Mucosa of gallbladder (tissue), 1 donor: Measurements from ENCODE around the gene GPRC5C. TPM values are rescaled to one million over a fixed set of nuclear protein-coding genes. Genes with fewer than 3 reads are reported as not detected.
A peak's percentile ranks its signal among the peaks of the same experiment; 100 is the strongest.

Experiments
- DNase-seq: peaks from one replicate; pipeline ENCODE4 v3.0.0-alpha.2; 2020; ENCODE audit warnings: low spot score
- total RNA-seq: library from RNA; stranded (reverse); gene quantifications from one replicate; pipeline ENCODE4 v1.2.1, GENCODE V29; 2021
- donor health status: DM: no; HTN: no; CAD: no.

GPRC5C gene
- total RNA-seq, 1 donor from 2014 or later, result 148 TPM

- no peak for DNase-seq
Measured at GRCh38 chr17:74407384-74407783, 24.5 kb upstream of the GPRC5C start.

GRCh38 chr17:74408262-74408661 lies 23.6 kb upstream of the GPRC5C start:
- DNase-seq, result no peak

GRCh38 chr17:74408815-74409214 lies 23.1 kb upstream of the GPRC5C start:
- no peak for DNase-seq

- DNase-seq, result no peak
Measured at GRCh38 chr17:74410001-74410443, 21.9 kb upstream of the GPRC5C start.

DNA sequence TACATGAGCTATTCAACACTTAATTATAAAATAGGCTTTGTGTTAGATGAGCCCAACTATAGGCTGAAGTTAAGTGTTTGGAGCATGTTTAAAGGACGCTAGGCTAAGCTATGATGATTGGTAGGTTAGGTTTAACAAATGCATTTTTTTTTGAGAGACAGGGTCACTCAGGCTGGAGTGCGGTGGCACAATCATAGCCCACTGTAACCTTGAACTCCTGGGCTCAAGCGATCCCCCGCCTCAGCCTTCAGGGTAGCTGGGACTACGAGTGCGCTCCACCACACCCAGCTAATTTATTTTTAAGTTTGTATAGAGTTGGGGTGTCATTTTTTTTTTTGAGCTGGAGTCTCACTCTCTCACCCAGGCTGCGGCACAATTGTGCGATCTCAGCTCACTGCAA lies 19.3 kb upstream of the GPRC5C start:
- DNase-seq, result no peak

GRCh38 chr17:74413491-74413890 lies 18.4 kb upstream of the GPRC5C start:
- no peak for DNase-seq

DNA sequence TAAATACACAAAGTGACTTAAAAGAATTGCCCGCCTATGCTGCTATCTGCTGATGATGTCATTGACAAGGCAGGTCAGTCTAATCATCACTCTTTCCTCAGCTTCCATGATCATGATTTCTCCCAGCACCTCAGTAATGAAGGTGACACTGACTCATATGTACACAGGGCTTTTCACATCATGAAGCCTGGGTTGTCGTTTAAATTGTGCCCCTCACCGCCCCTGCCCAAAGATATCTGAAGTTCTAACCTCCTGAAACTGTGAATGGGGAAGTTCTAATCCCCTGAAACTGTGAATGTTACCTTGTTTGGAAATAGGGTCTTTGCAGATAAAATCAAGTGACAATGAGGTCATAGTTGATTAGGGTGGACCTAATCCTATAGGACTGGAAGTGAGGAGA lies 17.4 kb upstream of the GPRC5C start:
- DNase-seq, result no peak

DNA sequence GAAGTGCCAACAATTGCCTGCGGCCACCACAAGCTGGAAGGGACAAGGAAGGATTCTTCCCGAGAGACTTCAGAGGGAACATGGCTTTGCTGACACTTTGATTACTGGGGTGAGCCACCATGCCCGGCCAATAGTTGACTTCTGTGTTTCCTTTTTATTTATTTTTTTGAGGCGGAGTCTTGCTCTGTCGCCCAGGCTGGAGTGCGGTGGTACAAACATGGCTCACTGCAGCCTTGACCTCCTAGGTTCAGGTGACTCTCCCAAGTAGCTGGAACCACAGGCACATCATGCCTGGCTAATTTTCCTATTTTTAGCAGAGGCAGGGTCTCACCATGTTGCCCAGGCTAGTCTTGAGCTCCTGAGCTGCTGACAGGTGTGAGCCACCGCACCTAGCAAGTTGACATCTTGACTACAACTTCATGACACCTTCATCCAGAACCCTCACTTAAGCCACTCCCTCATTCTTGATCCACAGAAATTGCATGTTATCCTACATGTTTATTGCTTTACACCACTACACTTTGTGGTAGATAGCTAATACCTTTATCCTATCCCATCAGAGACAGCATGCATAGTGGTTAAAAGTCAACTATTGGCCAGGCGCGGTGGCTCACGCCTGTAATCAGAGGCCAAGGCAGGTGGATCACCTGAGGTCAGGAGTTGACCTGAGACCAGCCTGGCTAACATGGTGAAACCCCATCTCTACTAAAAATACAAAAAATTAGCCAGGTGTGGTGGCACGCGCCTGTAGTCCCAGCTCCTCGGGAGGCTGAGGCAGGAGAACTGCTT lies 16.1 kb upstream of the GPRC5C start:
- DNase-seq, result no peak

DNA sequence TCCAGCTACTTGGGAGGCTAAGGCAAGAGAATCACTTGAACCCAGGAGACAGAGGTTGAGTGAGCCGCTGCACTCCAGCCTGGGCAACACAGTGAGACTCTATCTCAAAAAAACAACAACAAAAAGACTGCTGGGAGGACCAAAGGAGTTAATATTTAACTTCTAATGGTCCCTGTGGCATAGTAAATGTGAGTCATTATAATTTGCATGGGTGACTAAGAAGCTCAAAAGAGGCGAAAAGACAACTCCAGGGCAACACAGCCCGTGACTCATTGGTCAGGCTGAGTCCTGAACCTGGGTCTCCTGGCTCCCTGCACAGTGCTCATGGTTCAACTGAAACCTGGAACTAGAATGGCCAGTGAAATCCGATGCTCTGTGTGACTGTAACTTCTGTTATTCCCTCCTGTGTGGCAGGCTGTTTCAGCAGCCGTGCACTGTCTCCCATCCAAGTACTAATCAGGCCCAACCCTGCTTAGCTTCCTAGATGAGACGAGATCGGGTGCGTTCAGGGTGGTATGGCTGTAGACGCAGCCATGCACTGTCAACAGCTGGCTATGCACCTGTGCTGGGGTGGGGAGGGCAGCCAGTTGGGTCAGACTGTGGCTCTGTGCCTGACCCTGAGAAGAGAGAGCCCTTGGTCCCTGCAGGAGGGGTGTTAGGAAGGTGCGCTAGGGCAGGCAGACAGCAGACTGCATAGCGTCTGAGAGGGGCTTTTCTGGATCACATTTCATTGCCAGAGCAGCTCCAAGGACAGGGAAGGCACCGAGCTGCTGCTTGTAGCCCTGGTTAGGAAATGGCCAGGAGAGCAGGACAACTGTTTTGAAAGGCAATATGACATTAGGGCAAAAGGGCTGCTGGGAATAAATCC lies 14.5 kb upstream of the GPRC5C start:
- no peak for DNase-seq

GRCh38 chr17:74419928-74420411 lies 11.9 kb upstream of the GPRC5C start:
- no peak for DNase-seq

DNA sequence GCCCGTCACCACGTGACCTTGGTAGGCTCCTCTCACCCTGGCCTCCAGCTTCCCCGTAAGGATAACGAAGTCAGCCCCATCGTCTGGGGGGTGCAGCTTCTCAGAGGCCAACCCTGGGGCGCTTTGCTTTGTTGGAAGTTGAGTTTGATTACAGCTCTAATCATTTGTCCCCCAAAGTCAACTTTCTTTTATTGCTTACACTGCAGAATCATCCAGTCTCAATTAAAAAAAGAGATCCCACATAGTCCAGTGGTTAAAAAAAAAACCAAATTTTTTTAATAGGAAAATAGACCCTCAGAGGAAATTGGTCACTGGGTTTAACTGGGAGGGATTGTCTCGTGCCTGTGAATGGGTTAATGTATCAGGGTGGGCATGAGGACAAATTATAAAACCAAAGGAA lies 7.8 kb upstream of the GPRC5C start:
- DNase-seq, result no peak

- no peak for DNase-seq
Measured at GRCh38 chr17:74424657-74425056, 7.2 kb upstream of the GPRC5C start.

DNA sequence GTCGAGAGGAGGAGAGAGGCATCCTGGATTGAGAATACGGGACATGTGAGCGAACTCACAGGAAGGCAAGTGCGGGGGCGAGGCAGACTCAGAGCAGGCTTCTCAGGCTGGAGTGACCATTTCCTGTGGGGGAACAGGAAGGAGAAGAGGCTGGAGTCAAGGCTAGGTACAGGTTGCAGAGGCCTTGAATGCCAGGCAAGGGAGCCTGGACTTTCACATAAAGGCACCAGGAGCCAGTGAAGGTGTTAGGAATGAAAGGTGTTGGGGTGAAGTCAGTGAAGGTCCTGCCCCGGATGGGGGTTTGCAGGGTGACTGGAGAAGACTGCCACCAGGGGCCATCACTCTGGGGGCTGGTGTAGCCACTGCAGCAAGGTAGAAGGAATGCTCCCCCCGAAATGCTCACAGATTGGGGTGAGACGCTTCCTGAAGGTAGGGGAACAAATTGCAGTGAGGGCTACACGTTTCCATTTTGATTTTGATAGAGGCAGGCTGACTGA lies 5.3 kb upstream of the GPRC5C start:
- no peak for DNase-seq

DNA sequence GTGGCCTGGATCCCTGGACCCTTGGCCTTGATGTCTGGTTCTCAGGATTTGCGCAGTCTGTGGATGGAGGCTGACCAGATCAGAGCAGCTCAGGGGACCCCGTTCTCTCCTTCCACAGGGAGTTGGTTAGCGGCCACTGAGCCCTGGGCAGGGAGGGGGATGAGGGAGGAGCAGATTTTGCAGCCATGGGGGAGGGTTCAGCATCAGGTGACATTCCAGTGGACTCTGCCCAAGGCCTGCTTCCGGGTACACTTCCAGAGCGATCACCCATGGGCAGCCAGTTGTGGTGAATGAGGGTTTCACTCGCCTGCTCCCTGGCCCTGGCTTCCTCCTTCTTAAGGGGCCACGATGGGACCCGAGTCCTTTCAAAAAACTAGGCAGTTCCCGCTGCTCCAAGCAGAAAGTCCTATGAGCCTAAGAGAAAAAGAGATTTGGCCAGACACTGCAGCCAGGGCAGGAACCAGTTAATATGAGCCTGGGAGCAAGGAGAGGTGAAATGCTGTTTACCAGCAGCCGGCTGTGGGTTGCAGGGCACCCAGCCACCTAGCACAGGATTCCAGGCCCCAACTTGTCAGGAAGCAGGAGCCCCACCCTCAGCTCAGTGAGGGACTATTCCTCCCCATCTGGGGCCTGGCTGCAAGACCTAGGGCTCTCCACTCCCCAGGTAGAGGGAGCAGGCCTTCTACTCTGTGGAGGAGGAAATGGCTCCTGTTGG lies 4.7 kb upstream of the GPRC5C start:
- peak; percentile 77 for DNase-seq

GRCh38 chr17:74427763-74428153 lies 4.1 kb upstream of the GPRC5C start:
- DNase-seq, result no peak

DNA sequence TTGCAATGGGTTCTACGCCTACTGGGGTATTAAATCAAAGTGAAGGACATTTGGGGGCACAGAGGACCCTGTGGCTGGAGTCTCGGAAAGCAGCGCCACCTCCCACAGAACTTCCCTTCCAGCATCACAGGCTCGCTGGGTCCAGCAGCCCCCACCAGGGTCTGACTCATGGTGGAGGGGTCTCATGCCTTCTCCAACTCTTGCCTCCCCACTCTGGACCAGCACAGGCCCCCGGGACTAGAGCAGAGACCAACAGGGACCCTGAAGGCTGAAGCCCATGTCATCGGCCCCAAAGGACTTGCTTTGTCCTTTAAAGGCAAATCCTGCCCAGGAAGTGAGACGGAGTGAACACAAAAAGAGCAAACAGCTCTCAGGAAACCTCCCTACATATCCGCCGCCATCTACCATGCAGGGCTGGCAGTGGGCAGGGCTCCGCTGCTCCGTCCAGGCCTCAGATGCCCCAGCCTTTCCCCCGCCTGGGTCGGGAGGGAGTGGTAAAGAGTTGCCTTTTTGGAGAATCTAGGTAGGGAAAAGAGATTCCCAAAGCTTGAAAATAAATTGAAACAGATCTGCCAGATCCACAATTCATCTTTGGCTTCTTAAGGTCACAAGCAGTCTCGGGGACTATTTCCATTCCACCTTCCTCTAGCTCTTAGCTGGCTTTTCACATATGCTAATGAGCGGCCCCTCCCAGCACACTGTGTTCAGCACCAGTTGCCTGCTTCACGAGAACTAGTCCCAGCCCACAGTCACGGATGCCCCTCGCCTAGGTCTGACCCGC lies 2.1 kb upstream of the GPRC5C start:
- DNase-seq, result no peak

- no peak for DNase-seq
Measured at GRCh38 chr17:74430385-74430705, 1.5 kb upstream of the GPRC5C start.

DNA sequence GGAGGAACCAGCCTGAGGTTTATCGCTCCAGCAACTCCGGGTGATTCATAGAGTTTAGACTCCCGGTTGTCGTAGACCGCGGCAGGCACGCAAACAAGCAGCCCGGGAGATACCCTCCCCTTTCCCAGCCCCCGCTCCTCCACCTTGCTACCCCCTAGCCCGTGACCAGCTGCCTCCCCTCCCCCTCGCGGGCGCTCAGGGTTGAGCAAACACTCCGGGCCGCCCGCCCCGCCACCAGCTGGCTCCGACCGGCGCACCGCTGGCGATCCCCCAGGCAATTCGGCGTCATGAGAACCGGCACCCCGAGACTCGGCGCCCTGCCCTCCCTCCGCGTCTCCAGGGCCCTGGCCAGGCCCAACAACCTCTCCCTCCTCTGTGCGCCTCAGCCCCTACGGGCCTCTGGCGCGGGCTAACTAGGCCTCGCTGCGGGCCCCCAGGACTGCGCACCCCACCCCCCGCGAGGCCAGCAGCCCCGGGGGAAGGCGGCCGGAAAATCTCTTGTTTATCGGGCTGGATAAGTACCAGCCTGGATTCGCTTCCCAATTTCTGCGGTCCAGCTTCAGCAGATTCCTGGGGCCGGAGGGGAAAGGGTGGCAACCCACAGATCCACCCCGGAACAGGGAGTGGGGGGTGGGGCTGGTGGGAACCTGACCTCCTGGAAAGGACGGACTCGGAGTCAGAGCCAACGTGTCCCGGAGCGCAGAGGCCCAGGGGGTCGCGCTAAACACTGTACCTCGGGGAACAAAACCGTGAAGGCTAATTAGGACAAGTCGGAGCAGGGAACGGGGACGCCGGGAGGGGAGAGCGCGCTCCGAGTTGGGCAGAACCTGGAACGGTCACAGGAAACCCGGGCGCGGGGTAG lies 951 bp upstream of the GPRC5C start:
- DNase-seq, result peak; percentile 88

GRCh38 chr17:74432424-74432690 lies 469 bp downstream of the GPRC5C start:
- DNase-seq, result no peak

DNA sequence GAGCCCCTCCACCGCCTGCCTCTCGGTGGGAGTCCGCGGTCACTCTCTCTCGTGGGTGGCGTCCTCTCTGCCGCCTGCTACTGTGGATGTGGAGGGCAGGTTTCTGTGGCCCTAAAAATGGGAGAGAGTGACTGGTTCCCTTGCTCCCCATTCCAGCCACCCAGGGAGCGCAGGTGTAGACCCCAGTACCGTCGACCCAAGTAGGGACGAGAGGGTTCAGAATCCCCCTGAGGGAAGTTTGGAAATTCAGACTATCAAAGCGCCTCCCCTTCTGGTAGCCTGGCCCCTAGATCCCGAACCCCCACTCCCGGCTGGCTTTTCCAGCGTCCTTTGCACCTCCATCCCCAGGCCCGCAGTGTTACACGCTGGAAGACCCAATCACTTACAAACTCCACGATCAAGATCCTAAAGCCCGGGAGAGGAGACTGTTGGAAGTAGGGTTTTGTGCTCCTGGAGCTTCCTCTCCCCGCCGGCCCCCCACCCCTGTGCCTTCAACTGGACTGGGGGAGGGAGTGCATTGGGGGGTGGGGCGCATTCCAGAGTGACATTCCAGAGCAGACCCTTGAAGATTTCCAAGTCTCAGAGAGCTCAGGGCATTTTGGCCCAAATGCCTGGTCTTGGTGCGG lies 991 bp downstream of the GPRC5C start:
- DNase-seq, result no peak
